ENCODE results near the gene KIF3B.
"Not testable (repeated sequence)": the region's sequence is repeated elsewhere in the genome, so short reads cannot be mapped to it uniquely, and the experiment has no call there.

The KIF3B gene

GRCh38 chr20:32356622-32357374, 79.3 kb downstream of the KIF3B start:
- DNase-seq (ENCODE audit: low read depth in 2 of 2), result no peak

GRCh38 chr20:32357375-32357868, 80.0 kb downstream of the KIF3B start:
- DNase-seq (ENCODE audit: low read depth in 2 of 2), result no peak

- peak; percentile 90 to 92 for DNase-seq (ENCODE audit: low read depth in 2 of 2)
Observed at GRCh38 chr20:32357869-32358631, 80.6 kb downstream of the KIF3B start, which contains the start of gene ASXL1. ASXL1 (plus strand) TSS chr20:32358331; CDS start chr20:32358776, 445 bp downstream.

GRCh38 chr20:32358632-32358882, 81.1 kb downstream of the KIF3B start:
- DNase-seq (ENCODE audit: low read depth in 2 of 2), result no peak

- DNase-seq (ENCODE audit: low read depth in 2 of 2), result peak; percentile 63 to 82
Observed at GRCh38 chr20:32358883-32359632, 81.6 kb downstream of the KIF3B start.

GRCh38 chr20:32359633-32360332, 82.3 kb downstream of the KIF3B start:
- DNase-seq (ENCODE audit: low read depth in 2 of 2), result no peak

GRCh38 chr20:32360333-32360634, 82.8 kb downstream of the KIF3B start:
- DNase-seq (ENCODE audit: low read depth in 2 of 2), result no peak

- no peak for DNase-seq (ENCODE audit: low read depth in 2 of 2)
Observed at GRCh38 chr20:32362901-32363364, 85.5 kb downstream of the KIF3B start.

- no peak for DNase-seq (ENCODE audit: low read depth in 2 of 2)
Observed at GRCh38 chr20:32363492-32363891, 86.0 kb downstream of the KIF3B start.

- no peak for DNase-seq (ENCODE audit: low read depth in 2 of 2)
Observed at GRCh38 chr20:32364554-32365208, 87.2 kb downstream of the KIF3B start.

- no peak for DNase-seq (ENCODE audit: low read depth in 2 of 2)
Observed at GRCh38 chr20:32365564-32365963, 88.1 kb downstream of the KIF3B start.

GRCh38 chr20:32366380-32366779, 88.9 kb downstream of the KIF3B start:
- no peak for DNase-seq (ENCODE audit: low read depth in 2 of 2)

- no peak for DNase-seq (ENCODE audit: low read depth in 2 of 2)
Observed at GRCh38 chr20:32368323-32368722, 90.9 kb downstream of the KIF3B start.

GRCh38 chr20:32368925-32369324, 91.5 kb downstream of the KIF3B start:
- no peak for DNase-seq (ENCODE audit: low read depth in 2 of 2)

- DNase-seq (ENCODE audit: low read depth in 2 of 2), result no peak
Observed at GRCh38 chr20:32370897-32371296, 93.4 kb downstream of the KIF3B start.

GRCh38 chr20:32378461-32378860, 101.0 kb downstream of the KIF3B start:
- no peak for DNase-seq (ENCODE audit: low read depth in 2 of 2)

- DNase-seq (ENCODE audit: low read depth in 2 of 2), result not testable (repeated sequence)
Observed at GRCh38 chr20:32380037-32380436, 102.6 kb downstream of the KIF3B start.

GRCh38 chr20:32380745-32381144, 103.3 kb downstream of the KIF3B start:
- no peak for DNase-seq (ENCODE audit: low read depth in 2 of 2)

- no peak for DNase-seq (ENCODE audit: low read depth in 2 of 2)
Observed at GRCh38 chr20:32382102-32382950, 104.9 kb downstream of the KIF3B start.

- not testable (repeated sequence) for DNase-seq (ENCODE audit: low read depth in 2 of 2)
Observed at GRCh38 chr20:32383441-32383840, 106.0 kb downstream of the KIF3B start.
